Sigmoid colon (tissue), 4 donors: Measurements from ENCODE around the gene IL4I1.

Experiments used
- CTCF ChIP-seq, 4 experiments: fragments of 450-650 bp in 3 of 4; fragments of 200-600 bp in 1 of 4; IDR thresholded peaks; one replicate each; pipeline ENCODE4 v1.5.1; 2016 to 2019; ENCODE audit warnings: antibody characterized with exemption in 4 of 4, mild to moderate bottlenecking in 3 of 4, moderate library complexity in 2 of 4
- POLR2AphosphoS5 ChIP-seq, 4 donors: sonication (generic); formaldehyde crosslinking; IDR thresholded peaks; one replicate each; pipeline ENCODE4 v1.6.1; 2017; ENCODE audit warnings: antibody characterized with exemption in 4 of 4

GRCh38 chr19:49877879-49878743 lies 18.6 kb downstream of the IL4I1 start:
- TF ChIP-seq CTCF (IDR thresholded peaks at IDR 0.05) (no peak), POLR2AphosphoS5 (IDR thresholded peaks at IDR 0.05) (no peak)
